Measurements from ENCODE around the gene RAB3IL1. TPM values are rescaled to one million over a fixed set of nuclear protein-coding genes. Genes with fewer than 3 reads are reported as not detected.
"Not testable (repeated sequence)": the region's sequence is repeated elsewhere in the genome, so short reads cannot be mapped to it uniquely, and the experiment has no call there.

RAB3IL1 gene
- total RNA-seq, 2 donors from 2014 or later: 3.7 to 5.9 TPM

DNA sequence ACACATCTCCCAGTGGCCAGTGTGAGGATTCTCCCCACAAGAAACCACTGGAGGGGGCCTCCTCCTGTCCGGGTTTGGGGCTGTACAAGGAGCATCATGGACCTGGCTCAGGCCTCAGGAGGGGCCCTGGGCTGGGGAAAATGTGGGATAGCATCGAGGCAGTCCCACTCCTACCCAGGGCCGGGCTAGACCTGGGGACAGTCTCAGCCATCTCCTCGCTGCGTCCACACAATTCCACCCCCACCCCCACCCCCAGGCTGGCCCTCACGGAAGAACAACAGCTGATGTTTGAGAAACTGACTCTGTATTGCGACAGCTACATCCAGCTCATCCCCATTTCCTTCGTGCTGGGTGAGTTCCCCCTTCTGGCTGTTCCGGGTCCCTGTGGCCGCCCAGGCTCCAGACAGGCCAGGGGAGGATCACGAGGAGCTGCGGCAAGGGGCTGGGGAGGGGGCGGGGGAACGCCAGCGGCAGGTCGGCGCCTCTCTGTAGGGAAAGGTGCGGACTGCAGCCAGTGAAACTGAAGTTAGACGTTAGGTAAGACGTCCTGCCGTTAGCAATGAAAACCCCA lies 37.6 kb upstream of the RAB3IL1 start:
- DNase-seq: peak; percentile 48
- peak overlapping the region; percentile 39 for H3K27ac ChIP-seq
- no peaks in the 10 kb centered on the region for H3K27me3 ChIP-seq
- no peaks in the 10 kb centered on the region for H3K36me3 ChIP-seq
- intact Hi-C loops (cut with DNase I): no loop called here
- TF ChIP-seq, protein P1, sequence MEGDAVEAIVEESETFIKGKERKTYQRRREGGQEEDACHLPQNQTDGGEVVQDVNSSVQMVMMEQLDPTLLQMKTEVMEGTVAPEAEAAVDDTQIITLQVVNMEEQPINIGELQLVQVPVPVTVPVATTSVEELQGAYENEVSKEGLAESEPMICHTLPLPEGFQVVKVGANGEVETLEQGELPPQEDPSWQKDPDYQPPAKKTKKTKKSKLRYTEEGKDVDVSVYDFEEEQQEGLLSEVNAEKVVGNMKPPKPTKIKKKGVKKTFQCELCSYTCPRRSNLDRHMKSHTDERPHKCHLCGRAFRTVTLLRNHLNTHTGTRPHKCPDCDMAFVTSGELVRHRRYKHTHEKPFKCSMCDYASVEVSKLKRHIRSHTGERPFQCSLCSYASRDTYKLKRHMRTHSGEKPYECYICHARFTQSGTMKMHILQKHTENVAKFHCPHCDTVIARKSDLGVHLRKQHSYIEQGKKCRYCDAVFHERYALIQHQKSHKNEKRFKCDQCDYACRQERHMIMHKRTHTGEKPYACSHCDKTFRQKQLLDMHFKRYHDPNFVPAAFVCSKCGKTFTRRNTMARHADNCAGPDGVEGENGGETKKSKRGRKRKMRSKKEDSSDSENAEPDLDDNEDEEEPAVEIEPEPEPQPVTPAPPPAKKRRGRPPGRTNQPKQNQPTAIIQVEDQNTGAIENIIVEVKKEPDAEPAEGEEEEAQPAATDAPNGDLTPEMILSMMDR (IDR thresholded peaks at IDR 0.05): no peak
- H3K4me3 ChIP-seq: peak overlapping the region; percentile 29
- H3K9me3 ChIP-seq: no peaks in the 10 kb centered on the region
- H3K4me1 ChIP-seq: peaks cover 6% of the 10 kb centered on the region
- peak overlapping the region; percentile 19 to 51 for H3K9ac ChIP-seq (ENCODE audit: low read depth in 2 of 2, low read length in 2 of 2)

DNA sequence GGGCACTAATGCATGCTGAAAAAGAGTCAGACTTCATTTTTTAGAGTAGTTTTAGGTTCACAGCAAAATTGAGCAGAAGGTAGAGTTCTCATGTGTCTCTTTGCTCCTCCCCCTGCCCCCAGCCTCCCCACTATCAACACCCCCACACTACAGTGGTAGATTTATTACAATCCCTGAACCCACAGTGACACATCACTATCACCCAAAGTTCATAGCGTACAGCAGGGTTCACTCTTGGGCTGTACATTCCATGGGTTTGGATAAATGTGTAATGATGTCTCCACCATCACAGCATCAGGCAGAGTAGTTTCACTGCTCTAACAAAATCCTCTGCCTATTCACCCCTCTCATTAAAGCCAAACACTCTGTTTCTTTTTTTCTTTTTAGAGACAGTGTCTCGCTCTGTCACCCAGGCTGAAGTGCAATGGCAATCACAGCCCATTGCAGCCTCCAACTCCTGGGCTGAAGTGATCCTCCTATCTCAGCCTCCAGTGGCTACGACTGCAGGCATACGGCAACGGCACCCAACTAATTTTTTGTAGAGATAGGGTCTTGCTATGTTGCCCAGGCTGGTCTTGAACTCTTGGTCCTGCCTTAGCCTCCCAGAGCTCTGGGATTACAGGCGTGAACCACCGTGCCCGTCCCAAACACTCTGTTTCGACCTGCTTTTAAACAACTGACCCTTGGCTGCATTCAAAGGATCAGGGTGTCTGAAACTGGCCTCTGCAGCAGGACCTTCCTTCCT lies 36.9 kb upstream of the RAB3IL1 start:
- intact Hi-C loops (cut with DNase I): no loop called here
- Histone ChIP-seq H3K27me3 (no peaks in the 10 kb centered on the region), H3K9me3 (no peaks in the 10 kb centered on the region), H3K9ac (ENCODE audit: low read depth in 2 of 2, low read length in 2 of 2) (peak overlapping the region in 1 of 2 donors; percentile 19), H3K27ac (peak overlapping the region; percentile 39), H3K4me3 (no peak overlapping the region), H3K4me1 (peaks cover 6% of the 10 kb centered on the region), H3K36me3 (no peaks in the 10 kb centered on the region)
- TF ChIP-seq, protein P1 (IDR thresholded peaks at IDR 0.05): no peak
- DNase-seq: no peak

DNA sequence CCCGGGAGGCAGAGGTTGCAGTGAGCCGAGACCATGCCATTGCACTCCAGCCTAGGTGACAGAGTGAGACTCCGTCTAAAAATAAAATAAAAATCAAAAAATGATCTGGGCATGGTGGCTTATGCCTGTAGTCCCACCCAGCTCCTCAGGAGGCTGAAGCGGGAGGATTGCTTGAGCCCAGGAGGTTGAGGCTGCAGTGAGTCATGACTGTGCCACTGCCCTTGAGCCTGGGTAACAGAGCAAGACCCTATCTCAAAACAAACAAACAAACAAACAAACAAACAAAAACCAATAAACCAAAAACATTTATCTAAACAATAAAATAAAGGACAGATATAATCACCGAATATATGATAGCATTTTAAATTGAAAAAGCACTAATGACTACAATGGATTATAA lies 36.3 kb upstream of the RAB3IL1 start:
- H3K27ac ChIP-seq; H3K4me3 ChIP-seq; H3K36me3 ChIP-seq; H3K4me1 ChIP-seq; H3K9ac ChIP-seq (ENCODE audit: low read depth in 2 of 2, low read length in 2 of 2); H3K9me3 ChIP-seq; H3K27me3 ChIP-seq; intact Hi-C loops (cut with DNase I); DNase-seq: not testable (repeated sequence)

DNA sequence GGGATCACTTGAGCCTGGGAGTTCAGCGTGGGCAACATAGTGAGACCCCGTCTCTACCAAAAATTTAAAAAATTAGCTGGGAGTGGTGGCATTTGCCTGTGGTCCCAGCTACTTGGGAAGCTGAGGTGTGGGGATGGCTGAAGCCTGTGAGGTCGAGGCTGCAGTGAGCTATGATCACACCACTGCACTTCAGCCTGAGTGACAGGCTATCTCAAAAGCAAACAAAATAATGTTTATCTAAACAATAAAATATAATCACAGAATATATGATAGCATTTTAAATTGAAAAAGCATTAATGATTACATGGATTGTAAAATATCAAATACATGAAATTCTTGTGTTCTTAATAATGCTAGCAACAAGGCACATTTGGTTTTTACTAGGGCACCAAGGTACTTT lies 35.5 kb upstream of the RAB3IL1 start:
- TF ChIP-seq, protein P1 (IDR thresholded peaks at IDR 0.05): no peak
- intact Hi-C loops (cut with DNase I): no loop called here

DNA sequence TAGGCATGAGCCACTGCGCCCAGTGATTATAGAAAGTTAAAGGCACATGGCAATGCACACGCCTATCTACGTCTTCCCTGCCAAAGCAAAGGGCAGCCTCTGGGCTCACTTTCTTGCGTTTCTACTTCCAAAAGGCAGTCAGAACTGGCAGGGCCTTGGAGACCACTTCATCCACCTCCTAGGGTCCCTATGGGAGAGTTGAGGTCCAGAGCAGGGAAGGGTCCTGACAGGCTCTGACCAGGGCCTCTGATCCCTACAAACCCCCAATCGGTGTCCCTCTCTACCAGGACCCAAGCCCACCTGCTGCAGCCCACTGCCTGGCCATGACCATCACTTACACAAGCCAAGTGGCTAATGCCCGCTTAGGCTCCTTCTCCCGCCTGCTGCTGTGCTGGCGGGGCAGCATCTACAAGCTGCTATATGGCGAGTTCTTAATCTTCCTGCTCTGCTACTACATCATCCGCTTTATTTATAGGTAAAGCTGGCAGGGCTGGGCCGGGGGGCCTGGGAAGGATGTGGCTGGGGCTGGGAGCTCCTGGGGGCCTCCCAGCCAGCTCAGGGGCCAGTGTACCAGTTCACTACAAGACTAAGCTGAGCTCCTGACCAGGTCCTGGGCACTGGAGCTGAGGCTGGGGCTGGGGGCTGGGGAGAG lies 34.2 kb upstream of the RAB3IL1 start:
- H3K4me1 ChIP-seq: peaks cover 6% of the 10 kb centered on the region
- no peak overlapping the region for H3K27ac ChIP-seq
- H3K4me3 ChIP-seq: no peak overlapping the region
- H3K27me3 ChIP-seq: no peaks in the 10 kb centered on the region
- no peaks in the 10 kb centered on the region for H3K36me3 ChIP-seq
- intact Hi-C loops (cut with DNase I): no loop called here
- TF ChIP-seq, protein P1 (IDR thresholded peaks at IDR 0.05): no peak
- no peak for DNase-seq
- no peak overlapping the region for H3K9ac ChIP-seq (ENCODE audit: low read depth in 2 of 2, low read length in 2 of 2)
- no peaks in the 10 kb centered on the region for H3K9me3 ChIP-seq

More for the DNA sequence above, 35.5 kb upstream of the RAB3IL1 start:
- no peak overlapping the region for H3K27ac ChIP-seq
- no peaks in the 10 kb centered on the region for H3K27me3 ChIP-seq
- H3K36me3 ChIP-seq: no peaks in the 10 kb centered on the region
- no peak for DNase-seq
- H3K9ac ChIP-seq (ENCODE audit: low read depth in 2 of 2, low read length in 2 of 2): no peak overlapping the region
- no peak overlapping the region for H3K4me3 ChIP-seq
- no peaks in the 10 kb centered on the region for H3K9me3 ChIP-seq
- H3K4me1 ChIP-seq: peaks cover 6% of the 10 kb centered on the region
